HTERT RPE-1 (cell line): ENCODE results near the gene NDUFV3.
"Not testable (repeated sequence)": the region's sequence is repeated elsewhere in the genome, so short reads cannot be mapped to it uniquely, and the experiment has no call there.

ENCODE experiments used
- in situ Hi-C: fragments of 300-500 bp; cut with MboI; formaldehyde crosslinking; loops from 4 replicates; pipeline ENCODE4 v1.14.3; 2020; ENCODE audit warnings: low sequenced_read_pairs

The NDUFV3 gene

GRCh38 chr21:42933137-42933970 is 40.2 kb downstream of the NDUFV3 start:
- in situ Hi-C loops = not testable (repeated sequence)

GRCh38 chr21:42933973-42934372 is 40.9 kb downstream of the NDUFV3 start:
- in situ Hi-C loops = not testable (repeated sequence)

- in situ Hi-C loops = not testable (repeated sequence)
Observed at GRCh38 chr21:42936360-42936759, 43.3 kb downstream of the NDUFV3 start.

GRCh38 chr21:42937034-42937940 is 44.2 kb downstream of the NDUFV3 start:
- in situ Hi-C loops = not testable (repeated sequence)

GRCh38 chr21:42937960-42938605 is 45.0 kb downstream of the NDUFV3 start:
- in situ Hi-C loops = no loop called here

GRCh38 chr21:42938606-42938995 is 45.5 kb downstream of the NDUFV3 start:
- in situ Hi-C loops = not testable (repeated sequence)

GRCh38 chr21:42939582-42940413 is 46.7 kb downstream of the NDUFV3 start:
- in situ Hi-C loops = no loop called here

- in situ Hi-C loops = no loop called here
Observed at GRCh38 chr21:42941696-42942085, 48.6 kb downstream of the NDUFV3 start.

GRCh38 chr21:42942244-42942643 is 49.1 kb downstream of the NDUFV3 start:
- in situ Hi-C loops = no loop called here

- in situ Hi-C loops = not testable (repeated sequence)
Observed at GRCh38 chr21:42949094-42949755, 56.1 kb downstream of the NDUFV3 start.

- in situ Hi-C loops = not testable (repeated sequence)
Observed at GRCh38 chr21:42951193-42951592, 58.1 kb downstream of the NDUFV3 start.

GRCh38 chr21:42956824-42957630 is 63.9 kb downstream of the NDUFV3 start:
- in situ Hi-C loops = no loop called here

- in situ Hi-C loops = not testable (repeated sequence)
Observed at GRCh38 chr21:42958122-42958521, 65.0 kb downstream of the NDUFV3 start.

- in situ Hi-C loops = no loop called here
Observed at GRCh38 chr21:42959728-42960127, 66.6 kb downstream of the NDUFV3 start.

GRCh38 chr21:42962380-42963007 is 69.4 kb downstream of the NDUFV3 start:
- in situ Hi-C loops = no loop called here
